Measurements from ENCODE around the gene TGFBR3L.

- TF ChIP-seq POLR2A (IDR thresholded peaks at IDR 0.05; ENCODE audit: low read depth, low read length) (no peak), CTCF (IDR thresholded peaks at IDR 0.05; ENCODE audit: extremely low read depth in 1 of 2, insufficient read depth in 1 of 2, low read depth in 1 of 2, low read length in 2 of 2) (no peak), MAX (IDR thresholded peaks at IDR 0.05; ENCODE audit: insufficient read depth, insufficient read length) (no peak), MYC (IDR thresholded peaks at IDR 0.05; ENCODE audit: low read depth, low read length) (no peak), POLR2AphosphoS5 (IDR thresholded peaks at IDR 0.05; ENCODE audit: insufficient read depth, low read depth, low read length) (no peak)
Measured at GRCh38 chr19:7928334-7928706, 13.7 kb downstream of the TGFBR3L start.
